Measurements from ENCODE around the gene BRD3. TPM values are rescaled to one million over a fixed set of nuclear protein-coding genes. Genes with fewer than 3 reads are reported as not detected.

BRD3 gene
- total RNA-seq, 1 donor from 2014 or later, result 13.2 TPM

DNA sequence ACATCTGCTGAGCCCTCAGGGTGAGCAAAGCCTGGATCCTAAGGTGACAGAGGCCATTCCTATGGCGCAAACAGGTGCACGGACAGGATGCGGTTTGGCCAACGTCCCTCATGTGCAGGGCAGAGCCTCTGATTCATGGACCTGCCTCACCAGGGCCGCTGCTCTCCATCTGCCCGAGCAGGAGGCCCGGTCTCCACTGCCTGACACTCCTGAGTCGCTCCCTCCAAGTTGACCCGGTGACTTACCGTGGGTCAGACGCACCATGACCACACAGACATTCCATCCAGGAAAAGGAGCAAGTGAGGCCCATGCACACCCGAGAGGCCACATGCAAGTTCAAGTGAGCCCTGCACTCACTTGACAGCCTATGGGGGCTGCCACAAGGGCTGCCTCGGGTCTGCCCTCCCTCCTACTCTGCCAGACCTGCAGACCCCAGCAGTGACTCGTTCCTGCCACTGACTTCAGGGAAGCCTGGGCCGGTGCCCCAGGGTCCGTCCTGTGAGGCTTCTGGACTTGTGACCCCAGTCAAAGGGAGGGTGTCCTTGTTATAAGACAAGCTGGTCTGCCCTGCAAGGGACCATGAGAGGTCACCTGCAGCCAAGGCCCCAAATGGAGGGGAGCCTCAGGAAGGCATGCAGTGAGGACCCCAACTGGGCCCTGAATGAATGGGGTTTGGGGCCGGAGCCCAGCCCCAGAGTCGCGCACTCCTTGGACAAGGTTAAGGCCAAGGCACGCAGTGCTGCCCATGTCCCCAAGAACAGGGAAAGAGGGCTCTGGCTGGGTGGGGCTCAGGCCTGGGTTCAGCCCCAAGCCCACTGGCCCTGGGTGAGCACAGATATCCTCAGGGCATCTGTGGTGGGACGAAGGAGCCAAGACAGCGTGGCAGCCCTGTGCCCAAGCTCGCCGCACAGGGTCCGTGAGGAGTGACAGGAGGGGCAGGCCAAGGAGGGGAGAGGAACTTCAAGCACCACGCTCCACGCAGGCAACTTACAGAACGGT lies 32.5 kb downstream of the BRD3 start:
- ATAC-seq, result peak; percentile 6

GRCh38 chr9:134034215-134035040 lies 33.4 kb downstream of the BRD3 start:
- ATAC-seq, result no peak

- no peak for ATAC-seq
These were observed 34.2 kb downstream of the BRD3 start for GRCh38 chr9:134033516-134034214.

DNA sequence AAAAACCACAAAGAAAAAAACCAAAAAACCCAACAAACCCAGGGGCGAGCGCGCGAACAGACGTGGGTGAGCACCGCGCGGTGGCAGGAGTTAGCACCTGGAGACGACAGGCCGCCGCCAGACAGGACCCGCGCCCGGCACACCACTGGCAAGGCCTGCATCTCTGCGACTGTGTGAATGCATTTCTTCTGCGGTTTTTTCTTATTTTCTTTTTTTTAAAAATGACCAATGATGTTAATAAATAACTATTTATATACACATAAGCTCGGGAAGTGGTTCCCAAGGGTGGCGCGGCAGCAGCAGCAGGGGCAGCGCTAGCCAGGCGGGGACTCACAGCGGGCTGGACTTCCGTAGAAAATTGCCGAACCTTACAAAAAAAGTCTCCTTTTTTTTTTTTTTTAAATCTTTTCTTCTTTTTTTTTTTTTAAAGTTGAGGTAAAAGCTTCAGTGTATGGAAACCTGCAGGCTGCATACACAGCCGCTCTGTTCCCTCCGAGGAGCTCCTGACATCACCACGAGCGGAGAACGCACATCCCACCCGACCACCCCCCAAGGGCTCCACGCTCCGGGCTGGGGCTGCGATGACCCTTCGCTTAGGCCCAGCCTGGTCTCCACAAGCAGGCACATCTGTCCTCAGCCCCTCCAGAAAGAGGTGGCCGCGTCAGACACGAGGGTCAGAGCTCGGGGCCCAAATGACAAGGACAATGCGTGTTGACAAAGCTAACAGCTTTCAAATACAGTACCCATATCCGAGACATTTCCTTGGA lies 35.2 kb downstream of the BRD3 start:
- no peak for ATAC-seq

DNA sequence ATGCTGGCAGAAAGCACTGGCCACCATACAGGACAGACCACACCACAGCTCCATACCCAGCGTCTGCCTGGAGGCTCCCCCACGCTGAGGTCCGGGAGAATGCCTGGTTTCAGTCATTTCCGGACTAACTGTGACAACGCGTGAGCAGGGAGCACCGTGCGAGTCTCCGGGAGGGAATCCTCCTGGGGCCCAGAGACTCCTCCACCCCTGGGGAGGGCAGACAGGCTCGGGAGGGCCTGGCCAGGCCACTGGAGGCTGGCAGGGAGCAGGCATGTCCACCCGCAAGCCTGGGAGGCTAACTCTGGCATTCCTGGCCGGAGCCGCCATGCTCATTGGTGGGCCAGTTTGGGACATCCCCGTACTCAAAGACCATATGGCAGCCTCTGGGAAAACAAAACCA lies 36.0 kb downstream of the BRD3 start:
- ATAC-seq, result no peak

- no peak for ATAC-seq
These were observed 36.9 kb downstream of the BRD3 start for GRCh38 chr9:134030821-134031470.

DNA sequence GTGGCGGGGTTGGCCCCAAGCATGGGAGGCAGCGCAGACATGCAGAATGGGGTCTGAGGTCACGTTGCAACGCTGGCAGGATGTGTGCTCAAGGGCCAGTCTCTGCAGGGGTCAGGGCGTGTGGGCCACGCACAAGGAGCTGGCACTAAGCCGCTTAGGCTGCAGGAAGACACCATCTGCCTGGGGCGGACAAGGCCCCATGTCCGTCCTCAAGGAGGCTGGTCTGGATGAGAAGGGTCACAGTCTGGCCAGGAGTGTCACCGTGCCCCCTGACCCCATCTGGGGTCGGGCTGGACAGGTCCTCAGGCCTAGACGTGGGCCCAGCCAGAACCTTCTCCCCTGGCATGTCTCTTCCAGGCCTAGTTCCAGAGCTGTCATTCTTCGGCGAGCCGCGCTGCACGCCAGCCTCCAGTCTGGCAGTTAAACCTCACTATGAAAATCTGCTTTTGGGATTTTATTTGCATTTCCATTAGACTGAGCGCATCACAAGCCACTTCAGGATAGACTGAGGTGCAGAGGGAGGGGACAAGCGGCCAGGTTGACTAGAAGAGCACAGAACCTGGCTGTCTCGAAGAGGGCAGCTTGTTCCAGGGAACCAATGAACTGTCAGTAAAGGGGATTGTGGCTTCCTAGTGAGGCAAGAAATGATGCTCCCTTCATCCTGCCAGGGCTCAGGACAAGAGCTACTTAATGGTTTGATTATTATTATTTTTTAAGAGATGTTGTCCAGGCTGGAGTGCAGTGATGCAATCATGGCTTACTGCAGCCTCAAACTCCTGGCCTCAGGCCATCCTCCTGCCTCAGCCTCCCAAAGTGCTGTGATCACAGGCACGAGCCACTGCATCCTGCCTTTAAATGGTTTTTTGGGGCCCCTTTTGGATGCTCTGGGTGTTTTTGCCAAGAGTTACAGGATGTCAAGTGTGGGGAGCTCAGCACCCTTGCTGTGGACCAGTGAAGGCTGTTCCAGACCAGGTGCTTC lies 38.3 kb downstream of the BRD3 start:
- ATAC-seq, result no peak

- no peak for ATAC-seq
These were observed 39.1 kb downstream of the BRD3 start for GRCh38 chr9:134028575-134029247.

DNA sequence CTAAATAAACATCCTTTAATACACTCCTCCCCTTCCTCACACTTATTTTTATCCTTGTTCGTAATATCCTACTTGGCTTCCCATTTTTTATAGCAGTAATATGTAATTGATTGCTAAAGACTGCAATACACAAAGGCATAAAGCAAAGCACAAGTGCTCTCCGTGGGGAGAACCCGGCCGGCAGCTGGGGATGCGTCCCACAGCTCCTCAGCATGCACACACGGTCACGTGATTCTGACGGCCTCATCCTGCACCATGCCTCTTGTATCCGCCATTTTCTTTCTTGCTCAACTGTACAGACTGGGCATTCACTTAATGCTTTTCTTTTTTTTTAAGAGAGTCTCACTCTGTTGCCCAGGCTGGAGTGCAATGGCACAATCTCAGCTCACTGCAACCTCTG lies 39.8 kb downstream of the BRD3 start:
- ATAC-seq, result no peak

DNA sequence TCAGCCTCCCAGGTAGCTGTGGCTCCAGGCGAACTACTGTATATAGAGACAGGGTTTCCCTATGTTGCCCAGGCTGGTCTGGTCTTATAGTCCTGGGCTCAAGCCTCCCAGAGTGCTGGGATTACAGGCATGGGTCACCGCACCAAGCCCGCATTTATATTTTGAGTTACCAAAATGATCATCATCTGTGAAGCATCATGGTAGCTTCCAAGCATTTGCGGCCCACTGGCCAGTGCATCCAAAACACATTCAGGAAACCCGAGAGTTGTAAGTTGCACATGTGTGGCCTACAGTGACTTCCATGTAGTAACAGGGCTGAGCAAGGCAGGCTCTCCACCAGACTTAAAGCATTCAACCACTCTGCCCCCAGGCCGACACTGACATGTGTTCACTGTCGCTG lies 40.3 kb downstream of the BRD3 start:
- no peak for ATAC-seq

DNA sequence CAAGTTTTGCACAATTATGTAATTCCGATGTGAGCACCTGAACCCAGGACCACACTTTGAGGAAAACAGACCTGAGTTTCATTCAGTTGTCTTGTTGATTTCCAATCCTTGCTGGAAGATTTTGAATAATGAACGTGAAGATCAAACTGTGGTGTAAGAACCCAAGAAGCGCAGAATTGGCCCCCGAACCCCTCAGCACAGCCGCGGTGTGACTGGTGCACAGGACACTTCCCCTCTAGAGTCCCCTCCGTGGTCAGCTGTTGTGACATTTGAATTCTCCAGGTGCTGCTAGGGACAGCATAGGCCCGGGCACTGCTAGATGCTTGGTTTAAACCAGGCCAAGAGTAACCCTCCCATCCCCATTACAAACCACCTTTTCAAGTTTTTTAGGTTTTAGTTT lies 40.8 kb downstream of the BRD3 start:
- ATAC-seq, result no peak

- no peak for ATAC-seq
These were observed 41.2 kb downstream of the BRD3 start for GRCh38 chr9:134026581-134026980.

GRCh38 chr9:134025606-134026541 lies 42.0 kb downstream of the BRD3 start:
- ATAC-seq, result peak; percentile 0

GRCh38 chr9:134024828-134025605 lies 42.8 kb downstream of the BRD3 start, which contains the start of gene BRD3OS:
Gene BRD3OS (plus strand): TSS chr9:134025481. CDS start chr9:134026748, 1,267 bp downstream.
- peak; percentile 98 for ATAC-seq

DNA sequence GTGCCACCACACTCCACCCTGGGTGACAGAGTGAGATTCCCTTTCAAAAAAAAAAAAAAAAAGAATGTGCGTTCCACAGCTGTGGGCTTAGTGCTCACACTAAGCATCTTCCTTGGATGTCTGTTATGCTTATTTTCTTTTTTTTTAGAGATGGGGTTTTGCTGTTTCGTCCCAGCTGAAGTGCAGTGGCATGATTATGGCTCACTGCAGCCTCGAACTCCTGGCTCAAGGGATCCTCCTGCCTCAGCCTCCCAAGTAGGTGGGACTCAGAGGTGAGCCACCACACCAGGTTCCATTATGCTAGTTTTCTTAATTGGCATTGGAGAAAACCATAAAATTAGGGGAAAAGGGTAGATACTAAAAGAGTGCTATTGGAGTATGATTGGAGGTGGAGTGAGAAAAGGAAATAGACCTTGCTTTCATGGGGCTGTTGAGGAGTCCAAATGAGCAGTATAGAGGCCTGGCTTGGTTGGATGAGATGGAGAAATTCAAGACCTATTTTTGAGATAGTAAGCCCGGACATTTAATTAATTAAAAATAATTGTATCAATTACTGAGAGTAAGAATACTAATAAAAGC lies 43.5 kb downstream of the BRD3 start:
- no peak for ATAC-seq

DNA sequence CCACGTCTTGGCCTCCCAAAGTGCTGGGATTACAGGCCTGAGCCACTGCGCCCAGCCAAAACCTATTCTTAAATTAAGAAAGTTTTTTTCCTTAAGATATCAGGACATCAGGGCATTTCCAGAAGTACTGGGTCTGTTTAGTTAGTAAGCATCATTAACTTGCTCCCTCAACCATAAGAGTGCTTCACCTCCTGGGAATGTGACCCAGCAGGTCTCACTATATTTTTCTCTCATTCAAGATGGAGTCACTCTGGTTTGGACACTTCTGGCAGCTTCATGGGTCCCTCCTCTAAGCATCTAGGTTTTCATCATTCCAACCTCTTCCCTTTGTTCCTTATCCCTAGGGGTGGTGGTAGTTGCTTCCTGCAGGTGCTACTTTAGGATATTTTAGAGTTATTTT lies 52.9 kb downstream of the BRD3 start:
- peak; percentile 39 for ATAC-seq

GRCh38 chr9:134011401-134011800 lies 56.4 kb downstream of the BRD3 start:
- ATAC-seq, result no peak

All from esophagus mucosa (tissue), 1 donor.